K562 (cell line): ENCODE results near the gene ASIC3. TPM values are rescaled to one million over a fixed set of nuclear protein-coding genes. Genes with fewer than 3 reads are reported as not detected.

Source experiments
- ATAC-seq: fragments of 200-7000 bp; cut with Tn5 transposase; 3 replicates; pipeline ENCODE4 v1.9.1; 2020; ENCODE audit warnings: moderate library complexity
- BruUV-seq: library from RNA; stranded (reverse); fragments of 400-500 nt; replicated peaks from 2 replicates; lab custom pipeline; 2021; lab: Mats Ljungman, UMichigan
- CTCF ChIA-PET: fragments of 300-600 bp; formaldehyde crosslinking; extraction: SDS; loops from one replicate; lab custom pipeline; 2021; ENCODE audit warnings: low intra/inter-chr PET ratio; lab: Yijun Ruan, JAX
- POLR2A ChIA-PET: fragments of 300-600, 350-650 bp; sonication (Branson Sonifier 250); formaldehyde crosslinking; extraction: SDS; loops from one replicate; lab custom pipeline; 2021; ENCODE audit warnings: antibody characterized with exemption, inconsistent platforms; lab: Yijun Ruan, JAX
- DNase-seq, 4 experiments: peaks; one replicate each; pipeline versions ENCODE4 v3.0.0 to v3.0.0-alpha.2; 2011 to 2018; ENCODE audit warnings: low spot score in 3 of 4, mixed read lengths in 3 of 4; ENCODE audit errors: extremely low read depth in 1 of 4
- FAIRE-seq: peaks from 2 replicates; lab custom pipeline; 2011; peaks lifted over from hg19 to GRCh38; lab: Jason Lieb, UNC
- H2AFZ ChIP-seq: 2 replicates; pipeline ENCODE4 v1.6.0; 2011; ENCODE audit warnings: low read depth, low read length, control low read depth, inconsistent platforms
- H3K27ac ChIP-seq: fragments of 200-600 bp; 3 replicates; pipeline ENCODE4 v1.8.0; 2011; ENCODE audit warnings: low read depth, mild to moderate bottlenecking, control low read depth, inconsistent platforms, low read length, moderate library complexity, mixed read lengths; ENCODE audit errors: extremely low read depth
- H3K27me3 ChIP-seq, 2 experiments: fragments of 300-600 bp in 1 of 2; 2 replicates in 1 of 2; 3 replicates in 1 of 2; pipeline versions ENCODE4 v1.6.0 to v1.8.0; 2011; ENCODE audit warnings: inconsistent platforms in 2 of 2, low read length in 2 of 2, mild to moderate bottlenecking in 1 of 2, mixed read lengths in 1 of 2, moderate library complexity in 1 of 2; ENCODE audit not compliant: control insufficient read depth in 2 of 2, insufficient read depth in 2 of 2
- H3K36me3 ChIP-seq: fragments of 300-600 bp; 3 replicates; pipeline ENCODE4 v1.8.0; 2011; ENCODE audit warnings: mild to moderate bottlenecking, low read length, inconsistent platforms; ENCODE audit not compliant: control insufficient read depth, insufficient read depth
- H3K4me1 ChIP-seq, 2 experiments: fragments of 200-600 bp in 1 of 2; replicated peaks in 1 of 2; 2 replicates in 1 of 2; 3 replicates in 1 of 2; pipeline versions ENCODE4 v1.5.1 to v1.8.0; 2011; ENCODE audit warnings: inconsistent platforms in 2 of 2, low read length in 2 of 2, mild to moderate bottlenecking in 1 of 2, mixed read lengths in 1 of 2, moderate library complexity in 1 of 2; ENCODE audit not compliant: control insufficient read depth in 2 of 2, insufficient read depth in 2 of 2
- H3K4me2 ChIP-seq: 2 replicates; pipeline ENCODE4 v1.6.1; 2011; ENCODE audit warnings: low read length, control low read depth, inconsistent platforms, mixed read lengths; ENCODE audit not compliant: insufficient read depth
- H3K4me3 ChIP-seq: fragments of 200-600 bp; sonication (generic), shearing (Covaris generic); 2 replicates; pipeline ENCODE4 v1.5.1; 2016; ENCODE audit warnings: control low read depth, inconsistent platforms
- H3K79me2 ChIP-seq: fragments of 200-600 bp; 3 replicates; pipeline ENCODE4 v1.8.0; 2011; ENCODE audit warnings: low read length, inconsistent platforms; ENCODE audit not compliant: control insufficient read depth, insufficient read depth
- H3K9ac ChIP-seq, 2 experiments: 2 replicates each; pipeline versions ENCODE4 v1.6.0 to v1.6.1; 2011; ENCODE audit warnings: low read depth in 2 of 2, low read length in 2 of 2, control low read depth in 1 of 2, inconsistent platforms in 1 of 2, mild to moderate bottlenecking in 1 of 2, mixed read lengths in 1 of 2; ENCODE audit not compliant: insufficient read depth in 1 of 2
- H3K9me1 ChIP-seq: one replicate; pipeline ENCODE4 v1.6.0; 2011; ENCODE audit warnings: inconsistent platforms, mild to moderate bottlenecking, low read length, moderate library complexity; ENCODE audit not compliant: control insufficient read depth, insufficient read depth
- H3K9me3 ChIP-seq: replicated peaks from 2 replicates; pipeline ENCODE4 v1.5.1; 2011; ENCODE audit warnings: low read depth, low read length, inconsistent platforms; ENCODE audit not compliant: control insufficient read depth, insufficient read depth
- H4K20me1 ChIP-seq: replicated peaks from 2 replicates; pipeline ENCODE4 v1.6.1; 2011; ENCODE audit warnings: low read length, inconsistent platforms, mixed read lengths; ENCODE audit not compliant: control insufficient read depth, insufficient read depth
- ATF1 ChIP-seq, 2 experiments: fragments of 450-650 bp in 1 of 2; IDR thresholded peaks; 2 replicates each; pipeline ENCODE4 v1.6.1; 2016; ENCODE audit warnings: missing compliant biosample characterization in 1 of 2, missing genetic modification characterization in 1 of 2
- PHF21A ChIP-seq: fragments of 450-650 bp; IDR thresholded peaks from 2 replicates; pipeline ENCODE4 v1.6.1; 2017; ENCODE audit warnings: low read depth, borderline replicate concordance
- POLR2G ChIP-seq: fragments of 200-400 bp; formaldehyde crosslinking; IDR thresholded peaks from 2 replicates; pipeline ENCODE4 v1.6.1; 2017; ENCODE audit warnings: low read depth, mild to moderate bottlenecking, antibody characterized with exemption, low read length, moderate library complexity
- PRPF4 ChIP-seq: fragments of 200-400 bp; formaldehyde crosslinking; IDR thresholded peaks from one replicate; pipeline ENCODE4 v1.6.1; 2017; ENCODE audit warnings: low read length, low read depth, mild to moderate bottlenecking; ENCODE audit not compliant: insufficient read depth, poor library complexity, severe bottlenecking
- TRIM28 ChIP-seq: fragments of 450-650 bp; IDR thresholded peaks from 2 replicates; pipeline ENCODE4 v1.6.1; 2017
- WGBS: fragments of 100-300 bp; shearing (Covaris generic); methylation state at CpG from one replicate; pipeline ENCODE4 v1.1.6; 2016; ENCODE audit warnings: low coverage, mixed read lengths; ENCODE audit not compliant: insufficient coverage; ENCODE audit errors: missing lambda C conversion rate; 5-methylcytosine and 5-hydroxymethylcytosine counted together
- in situ Hi-C: fragments of 300-500 bp; cut with MboI; formaldehyde crosslinking; loops from 4 replicates; pipeline ENCODE4 v1.15.0; 2018; ENCODE audit warnings: inconsistent platforms, mixed read lengths
- intact Hi-C: fragments of 100-400 bp; cut with micrococcal nuclease; formaldehyde crosslinking; loops from 2 replicates; pipeline ENCODE4 v1.14.2; 2022
- polyA plus RNA-seq, 8 experiments: library from polyadenylated mRNA; depleted of rRNA in 4 of 8; stranded (reverse) in 5 of 8; unstranded in 3 of 8; fragments of >200 nt; fragmentation: Nextera tagmentation in 2 of 8; fragmentation: Illumina TruSeq in 1 of 8; extraction: Ambion mirVana in 2 of 8; extraction: Trizol in 1 of 8; gene quantifications; 2 replicates each; pipeline versions ENCODE4 v1.2.1 to v1.2.3, GENCODE V29; 2011 to 2014; ENCODE audit warnings: inconsistent platforms in 1 of 8, missing spikeins in 1 of 8
- total RNA-seq, 7 experiments: library from RNA; depleted of rRNA in 6 of 7; stranded (reverse); fragments of >200 nt in 6 of 7; fragmentation: Illumina TruSeq in 2 of 7; extraction: Trizol in 2 of 7; gene quantifications; 2 replicates each; pipeline versions ENCODE4 v1.2.1 to v1.2.3, GENCODE V29; 2011 to 2021; ENCODE audit warnings: low replicate concordance in 1 of 7

ASIC3 gene
- total and polyA plus RNA-seq, 9 of the 15 experiments (the other 6 are each of a cell fraction or from before 2014, with no cell fraction given) = 0.11 to 5.0 (median 0.87) TPM

DNA sequence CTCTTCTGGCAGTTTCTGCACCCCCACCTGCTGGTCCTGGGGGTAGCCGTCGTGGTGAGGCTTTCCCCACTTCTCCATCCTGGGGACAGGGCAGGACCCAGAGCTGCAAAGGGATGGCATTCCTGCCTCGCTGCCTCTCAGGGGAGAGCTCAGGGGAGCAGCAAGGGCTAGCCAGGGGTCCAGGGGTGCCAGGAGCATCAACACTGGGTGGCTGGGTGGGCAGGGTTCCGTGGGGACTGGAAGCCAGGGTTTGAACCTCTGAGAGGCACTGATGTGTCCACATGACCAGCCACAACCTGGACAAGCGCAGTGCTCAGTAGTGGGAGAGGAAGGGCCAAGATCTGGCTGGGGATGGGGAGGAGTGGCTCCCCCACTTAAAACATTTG lies 14.5 kb upstream of the ASIC3 start:
- Histone ChIP-seq H4K20me1 (no peaks in the 10 kb centered on the region), H3K79me2 (peaks cover 32% of the 10 kb centered on the region), H3K27ac (no peak overlapping the region), H3K9me3 (no peaks in the 10 kb centered on the region), H3K27me3 (no peaks in the 10 kb centered on the region), H3K4me1 (peaks cover 10 to 58% of the 10 kb centered on the region in 2 experiments), H3K4me3 (no peak overlapping the region), H3K4me2 (no peak overlapping the region), H2AFZ (no peak overlapping the region), H3K9ac (peak overlapping the region in 1 of 2 experiments; percentile 5; a peak in 2 of 4 replicates), H3K36me3 (peaks cover 76% of the 10 kb centered on the region; the same call in 2 of the 3 replicates), H3K9me1 (no peaks in the 10 kb centered on the region)
- in situ Hi-C loops = no loop called here
- 84% methylated on average over 5 of the region's 5 CpGs for WGBS
- no peak for ATAC-seq
- no peak for FAIRE-seq
- intact Hi-C loops = no loop called here
- DNase-seq = no peak
- ChIA-PET POLR2A (interaction anchor here (0.7 kb wide), 1 partner anchor 10 kb away, joined by 3 read pairs; no protein-coding TSS in a partner anchor), CTCF (interaction anchor here (1.1 kb wide), 1 partner anchor 77 kb away, joined by 3 read pairs; no protein-coding TSS in a partner anchor)
- TF ChIP-seq POLR2G = 0 out of 2 replicates have a peak, but pooled peaks have one; percentile 4
- no peak for TF ChIP-seq PHF21A
- TF ChIP-seq TRIM28 = no peak
- no peak for TF ChIP-seq PRPF4
- 0 out of 2 replicates have a peak, but pooled peaks have one; percentile 2 for TF ChIP-seq ATF1 (CRISPR knock-in tag; IDR thresholded peaks at IDR 0.05)
- no peak for TF ChIP-seq ATF1 (tag; IDR thresholded peaks at IDR 0.05)
- no TSS peak for BruUV-seq
